GM21786 (cell line): ENCODE results near the gene TGFBR3L.
A peak's percentile ranks its signal among the peaks of the same experiment; 100 is the strongest.
"Not testable (repeated sequence)": the region's sequence is repeated elsewhere in the genome, so short reads cannot be mapped to it uniquely, and the experiment has no call there.

ENCODE experiments used
- ATAC-seq: cut with Tn5 transposase; IDR thresholded peaks from one replicate; pipeline ENCODE4 v1.9.1; 2021; ENCODE audit not compliant: unreplicated experiment

TGFBR3L gene

GRCh38 chr19:7926727-7927604, 12.3 kb downstream of the TGFBR3L start:
- no peak for ATAC-seq

- no peak for ATAC-seq
Measured at GRCh38 chr19:7927605-7928333, 13.1 kb downstream of the TGFBR3L start.

GRCh38 chr19:7928334-7928706, 13.7 kb downstream of the TGFBR3L start:
- no peak for ATAC-seq

- no peak for ATAC-seq
Measured at GRCh38 chr19:7928741-7929701, 14.4 kb downstream of the TGFBR3L start.

- not testable (repeated sequence) for ATAC-seq
Measured at GRCh38 chr19:7930030-7930429, 15.4 kb downstream of the TGFBR3L start.

- no peak for ATAC-seq
Measured at GRCh38 chr19:7930765-7931164, 16.1 kb downstream of the TGFBR3L start.

- ATAC-seq = no peak
Measured at GRCh38 chr19:7931221-7932061, 16.8 kb downstream of the TGFBR3L start.

- ATAC-seq = no peak
Measured at GRCh38 chr19:7932276-7932929, 17.8 kb downstream of the TGFBR3L start.

GRCh38 chr19:7932930-7933300, 18.3 kb downstream of the TGFBR3L start:
- no peak for ATAC-seq

GRCh38 chr19:7933411-7933810, 18.8 kb downstream of the TGFBR3L start:
- no peak for ATAC-seq

GRCh38 chr19:7933828-7934725, 19.4 kb downstream of the TGFBR3L start:
- no peak for ATAC-seq

- ATAC-seq = no peak
Measured at GRCh38 chr19:7934766-7935165, 20.1 kb downstream of the TGFBR3L start.

- no peak for ATAC-seq
Measured at GRCh38 chr19:7940841-7941240, 26.2 kb downstream of the TGFBR3L start.

GRCh38 chr19:7941895-7942596, 27.4 kb downstream of the TGFBR3L start:
- ATAC-seq = no peak

GRCh38 chr19:7942981-7943443, 28.4 kb downstream of the TGFBR3L start:
- ATAC-seq = no peak

GRCh38 chr19:7943444-7944176, 29.0 kb downstream of the TGFBR3L start, which contains the start of gene TIMM44:
TIMM44 (minus strand) TSS chr19:7943666; CDS start chr19:7943651, 15 bp downstream.
- ATAC-seq = peak; percentile 94

GRCh38 chr19:7944177-7944761, 29.6 kb downstream of the TGFBR3L start:
- ATAC-seq = peak; percentile 25
